Activated B cell treated with CpG ODN at 0.5 μM for 24 hours (primary cell): ENCODE measurements around the gene DUSP2. TPM values are rescaled to one million over a fixed set of nuclear protein-coding genes. Genes with fewer than 3 reads are reported as not detected.

ENCODE experiments used
- ATAC-seq: fragments of 200-7000 bp; cut with Tn5 transposase; one replicate; pipeline ENCODE4 v1.10.0; 2021; ENCODE audit warnings: low read depth, mild to moderate bottlenecking, moderate library complexity
- CTCF ChIA-PET: fragments of 350-600 bp; sonication (Branson Sonifier 250); formaldehyde crosslinking; loops from one replicate; lab custom pipeline; 2021; ENCODE audit warnings: antibody characterized with exemption; lab: Charles Lee
- POLR2A ChIA-PET: fragments of 350-600 bp; sonication (Branson Sonifier 250); formaldehyde crosslinking; loops from one replicate; lab custom pipeline; 2021; ENCODE audit warnings: antibody characterized with exemption; lab: Charles Lee
- DNase-seq: peaks from one replicate; pipeline ENCODE4 v3.0.0; 2022
- H3K27ac Mint-ChIP-seq: one replicate; pipeline ENCODE4 v1.8.0; 2020; ENCODE audit warnings: mixed read lengths
- H3K27me3 Mint-ChIP-seq: one replicate; pipeline ENCODE4 v1.8.0; 2021; ENCODE audit warnings: mixed read lengths
- H3K36me3 Mint-ChIP-seq: one replicate; pipeline ENCODE4 v1.8.0; 2021; ENCODE audit warnings: low read depth, mixed read lengths
- H3K4me1 Mint-ChIP-seq: one replicate; pipeline ENCODE4 v1.8.0; 2021; ENCODE audit warnings: mixed read lengths
- H3K4me3 Mint-ChIP-seq: one replicate; pipeline ENCODE4 v1.8.0; 2020; ENCODE audit warnings: mild to moderate bottlenecking, mixed read lengths
- H3K9me3 Mint-ChIP-seq: one replicate; pipeline ENCODE4 v1.8.0; 2020; ENCODE audit warnings: mixed read lengths
- intact Hi-C: fragments of 100-400 bp; cut with micrococcal nuclease; formaldehyde crosslinking; loops from one replicate; pipeline ENCODE4 v1.15.1; 2024
- total RNA-seq: library from RNA; stranded (reverse); gene quantifications from 2 replicates; pipeline ENCODE4 v1.2.3, GENCODE V29; 2022
- TF ChIP-seq, protein P1 (sequence below): fragments of 200-600 bp; IDR thresholded peaks from one replicate; pipeline ENCODE4 v1.8.0; 2022; ENCODE audit warnings: antibody characterized with exemption, mild to moderate bottlenecking

Gene DUSP2
- total RNA-seq, 1 donor from 2014 or later: 118 TPM

GRCh38 chr2:96138179-96139145 lies 6.8 kb downstream of the DUSP2 start, which contains the start of gene ASTL:
Gene ASTL (minus strand): TSS chr2:96138502. CDS start chr2:96138436, 66 bp downstream.
- ChIA-PET POLR2A (interaction anchor here (0.7 to 14.1 kb wide), 14 partner anchors 8 to 146 kb away, joined by 3 to 534 read pairs (median 4); partner anchors contain the start of genes CIAO1, STARD7 and TMEM127), CTCF (interaction anchor here (0.5 to 11.0 kb wide), 27 partner anchors 9 to 371 kb away, joined by 3 to 511 read pairs (median 7); partner anchors contain the start of genes ADRA2B and NEURL3)
- H3K9me3 Mint-ChIP-seq: no peaks in the 10 kb centered on the region
- peaks cover 16% of the 10 kb centered on the region for H3K36me3 Mint-ChIP-seq
- H3K27ac Mint-ChIP-seq: peak within 1 kb of the TSS; percentile 35
- peaks cover 37% of the 10 kb centered on the region for H3K4me1 Mint-ChIP-seq
- H3K27me3 Mint-ChIP-seq: no peaks in the 10 kb centered on the region
- peak within 1 kb of the TSS; percentile 38 for H3K4me3 Mint-ChIP-seq
- TF ChIP-seq, protein P1, sequence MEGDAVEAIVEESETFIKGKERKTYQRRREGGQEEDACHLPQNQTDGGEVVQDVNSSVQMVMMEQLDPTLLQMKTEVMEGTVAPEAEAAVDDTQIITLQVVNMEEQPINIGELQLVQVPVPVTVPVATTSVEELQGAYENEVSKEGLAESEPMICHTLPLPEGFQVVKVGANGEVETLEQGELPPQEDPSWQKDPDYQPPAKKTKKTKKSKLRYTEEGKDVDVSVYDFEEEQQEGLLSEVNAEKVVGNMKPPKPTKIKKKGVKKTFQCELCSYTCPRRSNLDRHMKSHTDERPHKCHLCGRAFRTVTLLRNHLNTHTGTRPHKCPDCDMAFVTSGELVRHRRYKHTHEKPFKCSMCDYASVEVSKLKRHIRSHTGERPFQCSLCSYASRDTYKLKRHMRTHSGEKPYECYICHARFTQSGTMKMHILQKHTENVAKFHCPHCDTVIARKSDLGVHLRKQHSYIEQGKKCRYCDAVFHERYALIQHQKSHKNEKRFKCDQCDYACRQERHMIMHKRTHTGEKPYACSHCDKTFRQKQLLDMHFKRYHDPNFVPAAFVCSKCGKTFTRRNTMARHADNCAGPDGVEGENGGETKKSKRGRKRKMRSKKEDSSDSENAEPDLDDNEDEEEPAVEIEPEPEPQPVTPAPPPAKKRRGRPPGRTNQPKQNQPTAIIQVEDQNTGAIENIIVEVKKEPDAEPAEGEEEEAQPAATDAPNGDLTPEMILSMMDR: no peak
- ATAC-seq (peak; percentile 73), DNase-seq (peak; percentile 53)
- intact Hi-C loops: loop anchor here (1.0 to 2.0 kb wide), 4 partner anchors 22 to 127 kb away; partner anchors contain the start of genes ADRA2B and TMEM127

GRCh38 chr2:96137321-96138178 lies 7.7 kb downstream of the DUSP2 start:
- ChIA-PET CTCF (interaction anchor here (1.0 to 11.0 kb wide), 15 partner anchors 10 to 145 kb away, joined by 3 to 511 read pairs (median 10); partner anchors contain the start of gene ADRA2B), POLR2A (interaction anchor here (0.6 to 14.1 kb wide), 7 partner anchors 21 to 127 kb away, joined by 3 to 534 read pairs (median 4); partner anchors contain the start of gene STARD7)
- peaks cover 11% of the 10 kb centered on the region for H3K36me3 Mint-ChIP-seq
- no peaks in the 10 kb centered on the region for H3K27me3 Mint-ChIP-seq
- DNase-seq (no peak), ATAC-seq (no peak)
- H3K4me1 Mint-ChIP-seq: peaks cover 28% of the 10 kb centered on the region
- intact Hi-C loops: loop anchor here (1.0 to 2.0 kb wide), 4 partner anchors 21 to 128 kb away; partner anchors contain the start of genes ADRA2B and TMEM127
- no peak overlapping the region for H3K4me3 Mint-ChIP-seq
- H3K9me3 Mint-ChIP-seq: no peaks in the 10 kb centered on the region
- TF ChIP-seq, protein P1: no peak
- no peak overlapping the region for H3K27ac Mint-ChIP-seq

GRCh38 chr2:96136129-96136720 lies 9.0 kb downstream of the DUSP2 start:
- TF ChIP-seq, protein P1: no peak

GRCh38 chr2:96135621-96136020 lies 9.6 kb downstream of the DUSP2 start:
- H3K36me3 Mint-ChIP-seq: peaks cover 7% of the 10 kb centered on the region
- no peaks in the 10 kb centered on the region for H3K9me3 Mint-ChIP-seq
- intact Hi-C loops: no loop called here
- TF ChIP-seq, protein P1: no peak
- no peaks in the 10 kb centered on the region for H3K27me3 Mint-ChIP-seq
- H3K27ac Mint-ChIP-seq: no peak overlapping the region
- ATAC-seq: no peak
- DNase-seq: no peak
- ChIA-PET POLR2A (no interaction called here), CTCF (interaction anchor here (0.6 to 11.0 kb wide), 3 partner anchors 39 to 98 kb away, joined by 3 to 511 read pairs (median 6); no protein-coding TSS in a partner anchor)
- H3K4me3 Mint-ChIP-seq: no peak overlapping the region
- H3K4me1 Mint-ChIP-seq: peaks cover 20% of the 10 kb centered on the region

More at GRCh38 chr2:96136129-96136720, 9.0 kb downstream of the DUSP2 start:
- Mint-ChIP-seq H3K9me3 (no peaks in the 10 kb centered on the region), H3K36me3 (peaks cover 7% of the 10 kb centered on the region), H3K4me3 (no peak overlapping the region), H3K27ac (no peak overlapping the region), H3K4me1 (peaks cover 20% of the 10 kb centered on the region), H3K27me3 (no peaks in the 10 kb centered on the region)
- ChIA-PET POLR2A (interaction anchor here (14.1 kb wide), 1 partner anchor 33 kb away, joined by 534 read pairs; no protein-coding TSS in a partner anchor), CTCF (interaction anchor here (0.6 to 11.0 kb wide), 5 partner anchors 11 to 144 kb away, joined by 3 to 511 read pairs (median 13); no protein-coding TSS in a partner anchor)
- DNase-seq (no peak), ATAC-seq (no peak)
- intact Hi-C loops: no loop called here
